ENCODE data around the gene GFOD1.

GFOD1 gene

DNA sequence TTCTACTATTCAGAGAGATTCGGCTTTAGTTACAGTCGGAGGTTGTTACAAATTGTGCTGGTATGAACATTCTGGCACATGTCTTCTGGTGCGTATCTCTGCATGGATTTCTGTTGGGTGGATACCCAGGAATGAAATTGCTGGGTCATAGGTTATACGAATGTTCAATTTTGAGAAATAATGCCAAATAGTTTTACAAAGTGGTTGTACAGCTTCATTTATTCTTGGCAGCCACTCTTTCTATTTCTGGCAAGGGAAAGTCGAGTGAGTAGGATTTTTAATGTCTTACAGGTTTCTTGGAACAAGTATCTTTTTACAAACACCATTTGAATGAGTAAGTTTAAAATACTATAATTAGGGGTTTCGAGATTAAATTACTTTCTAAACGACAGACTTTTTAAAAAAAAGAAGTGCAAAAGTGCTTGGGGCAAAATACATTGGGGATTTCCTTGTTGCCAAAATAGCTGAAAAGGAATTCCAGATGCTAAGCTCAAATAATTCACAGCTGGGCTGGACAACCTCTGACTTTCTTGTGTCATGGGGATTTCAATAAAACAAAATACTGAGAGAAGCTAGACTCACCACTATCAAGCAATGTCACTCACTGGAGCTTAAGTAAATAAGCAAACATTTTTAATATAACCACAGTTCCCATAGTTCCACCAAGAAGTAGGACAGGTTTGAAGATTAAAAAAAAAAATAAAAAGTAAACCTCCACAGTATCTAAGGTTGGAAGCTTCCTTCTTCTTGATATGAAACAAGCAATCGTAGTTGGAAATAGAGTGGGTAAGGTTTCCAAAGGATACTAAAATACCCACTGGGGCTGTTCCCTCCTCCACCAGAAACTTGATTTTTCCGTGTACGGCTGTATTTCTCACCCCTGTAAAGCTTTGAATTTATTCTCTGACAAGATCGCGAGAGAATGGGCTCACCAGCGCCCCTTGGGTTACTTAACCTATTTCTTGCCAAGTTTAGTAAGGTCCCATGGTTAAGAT is 21.6 kb upstream of the GFOD1 start:
- Histone ChIP-seq H3K27me3 (ENCODE audit: control insufficient read depth, insufficient read depth, low read length) (peaks cover 4% of the 10 kb centered on the region), H3K36me3 (ENCODE audit: control insufficient read depth, insufficient read depth, low read length) (no peaks in the 10 kb centered on the region), H3K4me3 (ENCODE audit: low read depth, low read length) (no peak overlapping the region), H3K9ac (ENCODE audit: low read depth, low read length) (no peak overlapping the region), H3K9me3 (ENCODE audit: control insufficient read depth, insufficient read depth, low read length) (no peaks in the 10 kb centered on the region), H3K4me1 (ENCODE audit: control insufficient read depth, insufficient read depth, low read length) (no peaks in the 10 kb centered on the region)

DNA sequence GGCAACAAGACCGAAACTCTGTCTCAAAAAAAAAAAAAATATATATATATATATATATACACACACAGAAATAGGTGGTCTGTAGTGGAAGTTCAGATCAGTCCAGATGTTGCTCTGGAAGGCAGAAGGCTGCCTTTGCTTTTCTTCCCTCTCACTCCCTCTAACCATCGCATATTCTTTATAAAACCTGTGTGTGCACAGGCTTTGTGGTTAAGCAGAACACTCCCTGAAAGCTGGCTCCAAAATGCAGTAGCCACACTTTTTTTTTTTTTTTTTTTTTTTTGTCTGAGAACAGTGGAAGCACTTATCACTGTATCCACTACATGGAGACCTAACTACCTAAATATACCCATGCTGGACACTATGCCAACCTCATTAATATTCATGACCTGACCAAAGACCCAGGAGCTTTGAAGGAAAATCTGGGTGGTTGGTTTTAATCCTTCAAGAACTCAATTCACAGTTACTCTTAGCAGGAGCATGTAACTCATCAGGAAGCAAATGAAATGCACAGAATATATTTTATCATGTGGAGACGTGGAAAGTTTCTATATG is 20.0 kb upstream of the GFOD1 start:
- Histone ChIP-seq H3K9ac (ENCODE audit: low read depth, low read length) (no peak overlapping the region), H3K36me3 (ENCODE audit: control insufficient read depth, insufficient read depth, low read length) (no peaks in the 10 kb centered on the region), H3K9me3 (ENCODE audit: control insufficient read depth, insufficient read depth, low read length) (no peaks in the 10 kb centered on the region), H3K4me3 (ENCODE audit: low read depth, low read length) (no peak overlapping the region), H3K27me3 (ENCODE audit: control insufficient read depth, insufficient read depth, low read length) (peaks cover 4% of the 10 kb centered on the region), H3K4me1 (ENCODE audit: control insufficient read depth, insufficient read depth, low read length) (no peaks in the 10 kb centered on the region)

DNA sequence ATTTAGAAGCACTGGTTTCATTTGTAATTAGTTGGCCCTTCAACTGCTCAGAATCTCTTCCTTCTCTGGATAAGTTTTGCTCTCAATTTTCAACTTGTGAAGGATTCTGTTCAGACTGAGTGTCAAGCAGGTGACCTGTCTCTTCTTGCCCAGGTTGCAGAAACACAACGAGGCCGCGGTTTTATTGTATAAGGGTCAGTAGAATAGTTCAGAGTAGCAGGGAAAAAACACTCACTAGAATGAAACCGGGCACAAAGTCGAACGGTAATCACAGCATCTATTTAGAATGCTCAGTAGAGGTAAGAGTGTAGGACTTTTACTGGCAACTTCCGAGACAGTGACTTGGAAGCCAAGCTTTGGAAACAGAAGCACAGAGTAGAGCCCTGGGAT is 17.9 kb upstream of the GFOD1 start:
- no peak overlapping the region for H3K9ac ChIP-seq (ENCODE audit: low read depth, low read length)
- H3K9me3 ChIP-seq (ENCODE audit: control insufficient read depth, insufficient read depth, low read length) = no peaks in the 10 kb centered on the region
- no peaks in the 10 kb centered on the region for H3K4me1 ChIP-seq (ENCODE audit: control insufficient read depth, insufficient read depth, low read length)
- H3K36me3 ChIP-seq (ENCODE audit: control insufficient read depth, insufficient read depth, low read length) = no peaks in the 10 kb centered on the region
- H3K4me3 ChIP-seq (ENCODE audit: low read depth, low read length) = no peak overlapping the region
- H3K27me3 ChIP-seq (ENCODE audit: control insufficient read depth, insufficient read depth, low read length) = no peaks in the 10 kb centered on the region

DNA sequence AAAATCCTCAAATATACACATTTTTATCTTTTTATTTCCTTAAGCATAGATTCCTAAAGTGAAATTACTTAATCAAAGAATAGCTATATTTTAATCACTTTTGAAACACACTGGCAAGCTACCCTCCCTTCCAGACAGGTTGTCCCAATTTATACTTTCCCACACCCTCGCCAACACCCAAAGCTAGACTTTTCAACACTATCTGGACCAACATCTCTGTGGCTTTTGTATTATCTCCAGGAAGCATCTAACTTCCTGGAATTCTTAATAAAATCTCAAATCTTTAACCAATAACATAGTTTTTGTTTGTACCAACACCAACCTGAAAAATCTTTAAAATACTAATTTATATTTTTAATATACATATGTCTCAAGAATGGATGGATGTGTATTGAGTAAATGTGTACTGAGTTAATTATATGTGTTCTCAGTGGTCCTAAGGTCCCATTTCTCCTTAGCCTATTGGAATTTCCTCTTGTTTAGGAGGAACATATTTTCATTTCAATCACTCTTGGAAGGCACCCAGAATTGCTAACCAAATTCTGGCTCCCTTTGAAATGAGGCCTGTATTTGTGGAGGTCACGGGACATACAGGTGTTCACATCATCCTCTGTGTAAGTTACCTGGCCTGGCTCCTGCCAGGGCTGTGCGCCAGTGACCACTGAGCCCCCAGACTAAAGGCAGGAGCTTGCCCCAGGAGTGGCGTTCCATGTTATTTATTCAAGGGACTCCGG is 17.4 kb upstream of the GFOD1 start:
- Histone ChIP-seq H3K4me3 (ENCODE audit: low read depth, low read length) (no peak overlapping the region), H3K9me3 (ENCODE audit: control insufficient read depth, insufficient read depth, low read length) (no peaks in the 10 kb centered on the region), H3K36me3 (ENCODE audit: control insufficient read depth, insufficient read depth, low read length) (no peaks in the 10 kb centered on the region), H3K9ac (ENCODE audit: low read depth, low read length) (no peak overlapping the region), H3K4me1 (ENCODE audit: control insufficient read depth, insufficient read depth, low read length) (no peaks in the 10 kb centered on the region), H3K27me3 (ENCODE audit: control insufficient read depth, insufficient read depth, low read length) (no peaks in the 10 kb centered on the region)

DNA sequence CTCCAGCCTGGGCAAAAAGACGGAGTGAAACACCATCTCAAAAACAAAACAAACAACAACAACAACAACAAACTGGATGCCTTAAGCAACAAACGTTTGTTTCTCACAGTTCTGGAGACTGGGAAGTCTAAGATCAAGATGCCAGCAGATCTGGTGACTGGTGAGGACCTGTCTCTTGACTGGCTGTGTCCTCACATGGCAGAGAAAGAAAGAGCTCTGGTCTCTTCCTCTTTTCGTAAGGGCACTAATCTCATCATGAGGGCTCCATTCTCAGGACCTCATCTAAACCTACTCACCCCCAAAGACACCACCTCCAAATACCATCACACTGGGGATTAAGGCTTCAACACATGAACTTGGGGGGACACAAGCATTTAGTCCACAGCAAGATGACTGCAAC is 13.5 kb upstream of the GFOD1 start:
- H3K27me3 ChIP-seq (ENCODE audit: control insufficient read depth, insufficient read depth, low read length) = no peaks in the 10 kb centered on the region
- no peak overlapping the region for H3K4me3 ChIP-seq (ENCODE audit: low read depth, low read length)
- H3K9me3 ChIP-seq (ENCODE audit: control insufficient read depth, insufficient read depth, low read length) = no peaks in the 10 kb centered on the region
- no peaks in the 10 kb centered on the region for H3K36me3 ChIP-seq (ENCODE audit: control insufficient read depth, insufficient read depth, low read length)
- H3K9ac ChIP-seq (ENCODE audit: low read depth, low read length) = no peak overlapping the region
- peaks cover 5% of the 10 kb centered on the region for H3K4me1 ChIP-seq (ENCODE audit: control insufficient read depth, insufficient read depth, low read length)

DNA sequence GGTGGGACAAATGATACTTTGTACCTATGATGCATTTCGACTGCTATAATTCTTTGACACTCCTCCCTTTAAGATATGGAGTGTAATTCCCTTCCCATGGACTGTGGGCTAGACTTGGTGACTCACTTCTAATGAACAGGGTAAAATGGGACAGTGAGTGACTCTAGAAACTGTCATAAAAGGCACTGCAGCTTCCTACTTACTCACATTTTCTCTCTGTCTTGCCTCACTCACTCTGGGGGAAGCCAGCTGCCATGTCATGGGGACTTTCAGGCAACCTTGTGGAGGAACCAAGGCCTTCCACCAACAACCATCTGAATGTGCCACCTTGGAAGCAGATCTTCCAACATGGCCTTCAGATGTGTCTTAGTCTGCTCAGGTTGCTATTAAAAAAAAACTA is 12.9 kb upstream of the GFOD1 start:
- H3K4me3 ChIP-seq (ENCODE audit: low read depth, low read length) = no peak overlapping the region
- H3K9ac ChIP-seq (ENCODE audit: low read depth, low read length) = no peak overlapping the region
- H3K9me3 ChIP-seq (ENCODE audit: control insufficient read depth, insufficient read depth, low read length) = no peaks in the 10 kb centered on the region
- H3K4me1 ChIP-seq (ENCODE audit: control insufficient read depth, insufficient read depth, low read length) = peaks cover 6% of the 10 kb centered on the region
- no peaks in the 10 kb centered on the region for H3K36me3 ChIP-seq (ENCODE audit: control insufficient read depth, insufficient read depth, low read length)
- no peaks in the 10 kb centered on the region for H3K27me3 ChIP-seq (ENCODE audit: control insufficient read depth, insufficient read depth, low read length)

DNA sequence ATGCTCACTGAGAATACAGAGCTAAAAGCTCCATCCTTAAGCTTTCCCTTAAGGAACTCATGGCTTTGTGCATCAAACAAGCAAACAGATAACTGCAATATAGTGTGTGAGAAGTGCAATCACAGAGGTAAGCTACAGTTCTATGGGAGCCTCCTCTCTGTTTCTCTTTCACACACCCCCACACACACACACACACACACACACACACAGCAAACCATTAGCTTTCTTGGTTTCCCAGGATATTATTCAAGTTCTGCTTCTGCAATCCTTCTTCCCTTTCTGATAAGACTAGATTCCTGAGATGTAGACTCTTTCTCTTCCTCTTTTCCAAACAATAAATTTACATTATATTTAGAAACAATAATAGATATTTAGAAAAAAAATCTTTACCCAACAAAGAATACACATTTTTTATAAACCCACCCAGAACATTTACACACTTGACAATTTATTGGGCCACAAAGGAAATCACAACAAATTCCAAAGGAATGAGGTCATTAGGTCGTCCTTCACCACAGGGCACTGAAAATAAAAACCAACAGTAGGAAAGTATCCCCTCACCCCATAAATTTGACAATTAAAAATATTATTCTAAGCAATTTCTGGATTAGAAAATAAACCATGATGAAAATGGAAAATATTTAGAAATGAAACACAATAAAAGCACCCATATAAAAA is 9.3 kb upstream of the GFOD1 start:
- H3K4me3 ChIP-seq (ENCODE audit: low read depth, low read length) = no peak overlapping the region
- H3K9ac ChIP-seq (ENCODE audit: low read depth, low read length) = no peak overlapping the region
- peaks cover 8% of the 10 kb centered on the region for H3K4me1 ChIP-seq (ENCODE audit: control insufficient read depth, insufficient read depth, low read length)
- no peaks in the 10 kb centered on the region for H3K36me3 ChIP-seq (ENCODE audit: control insufficient read depth, insufficient read depth, low read length)
- no peaks in the 10 kb centered on the region for H3K9me3 ChIP-seq (ENCODE audit: control insufficient read depth, insufficient read depth, low read length)
- H3K27me3 ChIP-seq (ENCODE audit: control insufficient read depth, insufficient read depth, low read length) = peaks cover 2% of the 10 kb centered on the region

DNA sequence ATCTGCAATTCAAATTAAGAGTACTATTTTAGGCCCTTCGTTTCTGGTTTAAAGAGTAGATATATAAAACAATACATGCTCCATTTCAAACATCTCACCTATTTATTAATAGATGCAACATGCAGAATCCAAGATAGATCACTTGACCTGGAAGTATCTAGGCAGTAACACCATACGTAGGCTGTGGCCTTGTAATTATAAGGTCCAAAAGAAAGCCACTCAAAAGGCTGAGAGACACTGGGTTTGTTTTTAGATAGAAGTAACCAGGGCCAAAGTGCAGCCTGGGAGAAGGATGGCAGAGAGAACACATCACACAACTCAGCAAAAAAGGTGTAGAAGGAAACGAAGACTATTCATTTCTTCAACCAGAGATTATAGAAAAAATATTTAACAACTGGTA is 8.4 kb upstream of the GFOD1 start:
- Histone ChIP-seq H3K9me3 (ENCODE audit: control insufficient read depth, insufficient read depth, low read length) (no peaks in the 10 kb centered on the region), H3K36me3 (ENCODE audit: control insufficient read depth, insufficient read depth, low read length) (no peaks in the 10 kb centered on the region), H3K4me1 (ENCODE audit: control insufficient read depth, insufficient read depth, low read length) (peaks cover 8% of the 10 kb centered on the region), H3K27me3 (ENCODE audit: control insufficient read depth, insufficient read depth, low read length) (peaks cover 2% of the 10 kb centered on the region), H3K4me3 (ENCODE audit: low read depth, low read length) (no peak overlapping the region), H3K9ac (ENCODE audit: low read depth, low read length) (no peak overlapping the region)

DNA sequence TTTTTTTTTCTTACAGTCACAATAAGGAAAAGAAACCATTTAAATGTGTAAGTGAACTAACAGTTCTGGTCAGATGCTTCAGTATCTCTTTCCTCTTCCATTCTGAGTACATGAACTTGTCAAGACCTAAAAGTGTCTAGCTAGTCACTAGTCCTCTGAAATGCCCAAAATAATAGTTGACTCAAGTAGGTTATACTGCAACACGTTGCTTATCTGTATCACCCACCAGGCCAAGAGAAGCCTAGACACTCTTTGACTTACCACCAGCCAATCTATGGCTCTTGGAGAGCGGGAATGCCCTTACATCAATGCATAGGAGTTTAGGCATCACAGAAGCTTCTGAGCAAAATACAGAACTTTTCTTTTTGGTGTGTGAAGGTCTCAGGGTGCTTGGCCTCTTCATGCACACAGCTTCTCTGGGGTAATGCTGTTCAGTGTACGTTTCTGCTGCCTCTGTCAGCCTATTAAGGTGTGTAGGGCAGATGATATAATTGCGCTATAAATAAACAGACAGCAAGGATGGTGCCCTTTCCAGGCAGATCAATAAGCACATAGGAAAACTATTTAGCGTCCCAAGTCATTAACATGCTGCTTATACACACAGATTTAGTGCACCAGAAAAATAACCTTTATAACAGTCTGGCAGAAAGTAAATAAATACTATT is 7.8 kb upstream of the GFOD1 start:
- H3K9me3 ChIP-seq (ENCODE audit: control insufficient read depth, insufficient read depth, low read length) = no peaks in the 10 kb centered on the region
- H3K4me1 ChIP-seq (ENCODE audit: control insufficient read depth, insufficient read depth, low read length) = peaks cover 8% of the 10 kb centered on the region
- no peak overlapping the region for H3K4me3 ChIP-seq (ENCODE audit: low read depth, low read length)
- H3K36me3 ChIP-seq (ENCODE audit: control insufficient read depth, insufficient read depth, low read length) = no peaks in the 10 kb centered on the region
- peaks cover 6% of the 10 kb centered on the region for H3K27me3 ChIP-seq (ENCODE audit: control insufficient read depth, insufficient read depth, low read length)
- no peak overlapping the region for H3K9ac ChIP-seq (ENCODE audit: low read depth, low read length)

DNA sequence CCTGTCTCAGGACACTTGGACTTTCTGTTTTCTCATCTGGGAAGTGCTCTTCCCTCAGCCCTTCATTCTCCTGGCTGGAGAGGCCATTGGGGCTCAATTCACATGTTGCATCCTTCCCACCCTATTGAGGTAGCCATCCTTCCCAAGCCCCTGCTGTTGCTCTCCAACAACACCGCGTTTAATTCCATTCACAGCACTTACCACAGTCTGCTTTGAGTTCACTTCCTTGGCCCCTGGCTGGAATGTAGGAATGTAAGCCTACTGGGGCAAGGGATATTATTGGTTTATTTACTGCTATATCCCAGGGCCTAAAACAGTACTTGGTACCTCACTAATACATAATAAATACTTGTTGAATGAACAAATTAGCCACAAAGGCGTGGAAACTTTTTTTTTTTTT is 6.7 kb upstream of the GFOD1 start:
- Histone ChIP-seq H3K9me3 (ENCODE audit: control insufficient read depth, insufficient read depth, low read length) (no peaks in the 10 kb centered on the region), H3K27me3 (ENCODE audit: control insufficient read depth, insufficient read depth, low read length) (peaks cover 17% of the 10 kb centered on the region), H3K36me3 (ENCODE audit: control insufficient read depth, insufficient read depth, low read length) (no peaks in the 10 kb centered on the region), H3K9ac (ENCODE audit: low read depth, low read length) (no peak overlapping the region), H3K4me1 (ENCODE audit: control insufficient read depth, insufficient read depth, low read length) (peaks cover 8% of the 10 kb centered on the region), H3K4me3 (ENCODE audit: low read depth, low read length) (no peak overlapping the region)

DNA sequence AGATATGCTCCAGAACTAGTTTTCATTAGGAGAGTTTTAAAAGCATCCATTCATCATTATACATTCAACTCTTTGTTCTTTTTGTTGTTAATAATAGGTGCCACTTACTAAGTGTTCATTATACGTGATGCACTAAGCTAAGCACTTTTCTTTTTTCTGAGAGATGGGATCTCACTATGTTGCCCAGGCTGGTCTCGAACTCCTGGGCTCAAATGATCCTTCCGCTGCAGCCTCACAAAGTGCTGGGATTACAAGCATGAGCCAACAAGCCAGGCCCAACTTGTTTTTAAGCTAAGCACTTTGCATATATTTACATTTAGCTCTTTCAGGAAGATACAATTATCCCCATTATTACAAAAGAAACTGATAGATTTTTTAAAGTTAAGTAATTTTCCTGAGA is 5.7 kb upstream of the GFOD1 start:
- Histone ChIP-seq H3K27me3 (ENCODE audit: control insufficient read depth, insufficient read depth, low read length) (peaks cover 26% of the 10 kb centered on the region), H3K9me3 (ENCODE audit: control insufficient read depth, insufficient read depth, low read length) (no peaks in the 10 kb centered on the region), H3K4me1 (ENCODE audit: control insufficient read depth, insufficient read depth, low read length) (peaks cover 8% of the 10 kb centered on the region), H3K36me3 (ENCODE audit: control insufficient read depth, insufficient read depth, low read length) (no peaks in the 10 kb centered on the region), H3K9ac (ENCODE audit: low read depth, low read length) (no peak overlapping the region), H3K4me3 (ENCODE audit: low read depth, low read length) (no peak overlapping the region)

All from iPS-15b (cell line).